HFFc6 (cell line): ENCODE results near the gene CTSC. TPM values are rescaled to one million over a fixed set of nuclear protein-coding genes. Genes with fewer than 3 reads are reported as not detected.

Source experiments
- DNase-seq: peaks from one replicate; pipeline ENCODE4 v3.0.0-alpha.2; 2018
- H3K27ac Mint-ChIP-seq: 2 replicates; pipeline ENCODE4 v1.8.0; 2020; ENCODE audit warnings: mild to moderate bottlenecking, mixed read lengths
- H3K27me3 Mint-ChIP-seq: 2 replicates; pipeline ENCODE4 v1.8.0; 2021; ENCODE audit warnings: mild to moderate bottlenecking, moderate library complexity, mixed read lengths; ENCODE audit not compliant: insufficient read depth
- H3K36me3 Mint-ChIP-seq: 2 replicates; pipeline ENCODE4 v1.8.0; 2021; ENCODE audit warnings: low read depth, mixed read lengths
- H3K4me1 Mint-ChIP-seq: 2 replicates; pipeline ENCODE4 v1.8.0; 2020; ENCODE audit warnings: low read depth, mixed read lengths
- H3K4me3 Mint-ChIP-seq: 2 replicates; pipeline ENCODE4 v1.8.0; 2020; ENCODE audit warnings: mild to moderate bottlenecking, moderate library complexity, mixed read lengths
- H3K9me3 Mint-ChIP-seq: 2 replicates; pipeline ENCODE4 v1.8.0; 2020; ENCODE audit warnings: mild to moderate bottlenecking, mixed read lengths
- CTCF ChIP-seq: fragments of 200-600 bp; sonication (generic); IDR thresholded peaks from 2 replicates; pipeline ENCODE4 v1.5.0; 2021; ENCODE audit warnings: antibody characterized with exemption, mild to moderate bottlenecking
- total RNA-seq, 6 experiments: library from RNA; stranded (reverse); fragmentation: NEBNext Ultra II Directional; extraction: Animal tissue kit (Norgen Biotek cat#: 25700); gene quantifications; 2 replicates in 1 of 6; 3 replicates in 5 of 6; pipeline ENCODE4 v1.2.3, GENCODE V29; 2021

CTSC gene
- total RNA-seq, 6 experiments from 2014 or later, result 234 to 406 (median 384) TPM

- no peak overlapping the region for H3K4me3 Mint-ChIP-seq
- TF ChIP-seq CTCF, result no peak
- no peak for DNase-seq
- no peaks in the 10 kb centered on the region for H3K9me3 Mint-ChIP-seq
- no peak overlapping the region for H3K27ac Mint-ChIP-seq
- H3K27me3 Mint-ChIP-seq, result peaks cover 1% of the 10 kb centered on the region; the same call in 1 of the 2 replicates
- no peaks in the 10 kb centered on the region for H3K36me3 Mint-ChIP-seq
- H3K4me1 Mint-ChIP-seq, result peaks cover 22% of the 10 kb centered on the region
Observed at GRCh38 chr11:88367310-88367709, 29.8 kb upstream of the CTSC start.

- Mint-ChIP-seq H3K4me3 (no peak overlapping the region), H3K4me1 (peaks cover 27% of the 10 kb centered on the region), H3K36me3 (no peaks in the 10 kb centered on the region), H3K9me3 (no peaks in the 10 kb centered on the region), H3K27me3 (peaks cover 3% of the 10 kb centered on the region), H3K27ac (no peak overlapping the region)
- peak; percentile 24 for DNase-seq
- no peak for TF ChIP-seq CTCF
Observed at GRCh38 chr11:88363648-88364065, 26.1 kb upstream of the CTSC start.

GRCh38 chr11:88363004-88363403, 25.5 kb upstream of the CTSC start:
- Mint-ChIP-seq H3K9me3 (no peaks in the 10 kb centered on the region), H3K4me3 (no peak overlapping the region), H3K27ac (no peak overlapping the region), H3K27me3 (peaks cover 3% of the 10 kb centered on the region), H3K4me1 (peaks cover 30% of the 10 kb centered on the region), H3K36me3 (no peaks in the 10 kb centered on the region)
- no peak for DNase-seq
- TF ChIP-seq CTCF, result no peak

- Mint-ChIP-seq H3K36me3 (no peaks in the 10 kb centered on the region), H3K4me1 (peaks cover 41% of the 10 kb centered on the region), H3K27me3 (peaks cover 3% of the 10 kb centered on the region), H3K9me3 (no peaks in the 10 kb centered on the region), H3K4me3 (no peak overlapping the region), H3K27ac (no peak overlapping the region)
- TF ChIP-seq CTCF, result no peak
- no peak for DNase-seq
Observed at GRCh38 chr11:88360141-88360540, 22.6 kb upstream of the CTSC start.

GRCh38 chr11:88359541-88359940, 22.0 kb upstream of the CTSC start:
- Mint-ChIP-seq H3K27me3 (peaks cover 3% of the 10 kb centered on the region), H3K36me3 (no peaks in the 10 kb centered on the region), H3K27ac (no peak overlapping the region), H3K9me3 (no peaks in the 10 kb centered on the region), H3K4me1 (peaks cover 38% of the 10 kb centered on the region), H3K4me3 (no peak overlapping the region)
- no peak for DNase-seq
- no peak for TF ChIP-seq CTCF

GRCh38 chr11:88359114-88359513, 21.6 kb upstream of the CTSC start:
- Mint-ChIP-seq H3K36me3 (no peaks in the 10 kb centered on the region), H3K27ac (no peak overlapping the region), H3K4me1 (peaks cover 37% of the 10 kb centered on the region), H3K27me3 (peaks cover 3% of the 10 kb centered on the region), H3K4me3 (no peak overlapping the region), H3K9me3 (no peaks in the 10 kb centered on the region)
- no peak for TF ChIP-seq CTCF
- no peak for DNase-seq
